Skeletal muscle satellite cell (primary cell): ENCODE data around the gene RALGPS2.

Source experiments
- H3K27me3 ChIP-seq: 2 replicates; pipeline ENCODE4 v1.7.0; 2013; ENCODE audit warnings: low read length; ENCODE audit not compliant: control insufficient read depth, insufficient read depth
- H3K36me3 ChIP-seq: 2 replicates; pipeline ENCODE4 v1.7.0; 2013; ENCODE audit warnings: mild to moderate bottlenecking, control low read depth, low read length; ENCODE audit not compliant: insufficient read depth
- H3K4me1 ChIP-seq: 2 replicates; pipeline ENCODE4 v1.7.0; 2013; ENCODE audit warnings: low read length; ENCODE audit not compliant: control insufficient read depth, insufficient read depth
- H3K4me2 ChIP-seq: 2 replicates; pipeline ENCODE4 v1.7.0; 2013; ENCODE audit warnings: mild to moderate bottlenecking, low read length
- H3K4me3 ChIP-seq: 2 replicates; pipeline ENCODE4 v1.7.0; 2013; ENCODE audit warnings: low read length
- H3K9ac ChIP-seq: 2 replicates; pipeline ENCODE4 v1.7.0; 2013; ENCODE audit warnings: mild to moderate bottlenecking, low read depth, low read length, moderate library complexity
- H3K9me3 ChIP-seq: replicated peaks from 2 replicates; pipeline ENCODE4 v1.7.0; 2013; ENCODE audit warnings: mild to moderate bottlenecking, control low read depth, low read length

The RALGPS2 gene

GRCh38 chr1:178938959-178939317 is 213.9 kb downstream of the RALGPS2 start:
- H3K9me3 ChIP-seq: no peaks in the 10 kb centered on the region
- H3K4me3 ChIP-seq: no peak overlapping the region

GRCh38 chr1:178939338-178940067 is 214.5 kb downstream of the RALGPS2 start:
- Histone ChIP-seq H3K9me3 (no peaks in the 10 kb centered on the region), H3K9ac (no peak overlapping the region), H3K36me3 (no peaks in the 10 kb centered on the region), H3K4me3 (no peak overlapping the region), H3K4me2 (peak overlapping the region; percentile 46), H3K4me1 (peaks cover 30% of the 10 kb centered on the region), H3K27me3 (peaks cover 6% of the 10 kb centered on the region)

More at GRCh38 chr1:178938959-178939317, 213.9 kb downstream of the RALGPS2 start:
- Histone ChIP-seq H3K36me3 (no peaks in the 10 kb centered on the region), H3K4me1 (peaks cover 30% of the 10 kb centered on the region), H3K27me3 (peaks cover 6% of the 10 kb centered on the region), H3K9ac (no peak overlapping the region), H3K4me2 (peak overlapping the region; percentile 46)

DNA sequence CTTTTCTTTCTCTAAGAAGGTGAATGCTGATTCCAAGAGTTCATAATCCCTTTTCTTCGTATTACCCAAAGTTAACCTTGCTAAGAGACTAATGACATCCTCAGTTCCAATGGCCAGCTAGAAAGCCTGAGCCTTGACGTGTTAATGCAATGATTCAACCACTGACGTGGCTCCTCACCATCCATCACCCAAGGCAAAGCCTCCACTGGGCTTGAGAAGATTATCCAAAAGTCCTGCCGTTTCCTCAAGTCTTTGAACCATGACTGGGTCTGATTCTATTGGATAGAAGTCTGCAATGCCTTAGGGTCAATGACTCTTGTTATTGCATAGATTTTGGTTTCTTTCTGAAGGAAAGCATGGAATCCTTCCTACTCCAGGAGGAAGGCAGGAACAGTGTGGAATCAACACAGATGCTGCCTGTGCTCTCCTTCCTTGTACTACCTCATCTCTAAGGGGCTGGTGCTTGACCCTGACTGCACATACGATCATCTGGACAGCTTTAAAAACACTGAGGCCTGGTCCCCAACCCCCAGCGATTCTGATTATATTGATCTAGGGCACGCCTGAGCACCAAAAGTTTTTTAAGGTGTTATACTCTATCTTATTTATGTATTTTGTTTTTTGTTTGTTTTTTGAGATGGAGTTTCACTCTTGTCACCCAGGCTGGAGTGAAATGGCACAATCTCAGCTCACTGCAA is 215.2 kb downstream of the RALGPS2 start:
- Histone ChIP-seq H3K9me3 (no peaks in the 10 kb centered on the region), H3K9ac (no peak overlapping the region), H3K4me1 (peaks cover 30% of the 10 kb centered on the region), H3K4me2 (no peak overlapping the region), H3K4me3 (no peak overlapping the region), H3K27me3 (peaks cover 6% of the 10 kb centered on the region), H3K36me3 (no peaks in the 10 kb centered on the region)

DNA sequence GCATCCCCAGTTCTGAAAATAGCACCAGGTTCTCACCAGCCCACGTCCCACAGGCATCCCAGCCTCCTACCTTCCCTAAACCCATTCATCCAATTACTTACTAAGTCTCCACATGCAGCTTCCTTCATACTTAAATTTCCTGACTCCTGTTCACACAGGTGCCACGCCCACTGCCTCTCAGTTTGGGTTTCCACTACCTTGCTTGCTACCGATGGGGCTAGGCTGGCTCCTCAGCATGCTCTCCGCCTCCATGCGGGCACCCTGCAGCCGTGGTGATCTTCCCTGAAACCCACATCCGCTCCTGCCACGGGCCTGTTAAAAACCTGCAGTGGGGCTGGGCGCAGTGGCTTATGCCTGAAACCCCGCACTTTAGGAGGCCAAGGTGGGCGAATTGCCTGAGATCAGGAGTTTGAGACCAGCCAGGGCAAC is 216.2 kb downstream of the RALGPS2 start:
- H3K36me3 ChIP-seq: no peaks in the 10 kb centered on the region
- H3K4me1 ChIP-seq: peaks cover 30% of the 10 kb centered on the region
- no peak overlapping the region for H3K4me2 ChIP-seq
- no peak overlapping the region for H3K4me3 ChIP-seq
- peaks cover 6% of the 10 kb centered on the region for H3K27me3 ChIP-seq
- no peaks in the 10 kb centered on the region for H3K9me3 ChIP-seq
- H3K9ac ChIP-seq: no peak overlapping the region

- no peak overlapping the region for H3K4me3 ChIP-seq
- H3K27me3 ChIP-seq: peaks cover 6% of the 10 kb centered on the region
- H3K9ac ChIP-seq: no peak overlapping the region
- H3K4me2 ChIP-seq: peak overlapping the region; percentile 71
- peaks cover 30% of the 10 kb centered on the region for H3K4me1 ChIP-seq
- no peaks in the 10 kb centered on the region for H3K36me3 ChIP-seq
- no peaks in the 10 kb centered on the region for H3K9me3 ChIP-seq
Observed at GRCh38 chr1:178941849-178942248, 216.8 kb downstream of the RALGPS2 start.

DNA sequence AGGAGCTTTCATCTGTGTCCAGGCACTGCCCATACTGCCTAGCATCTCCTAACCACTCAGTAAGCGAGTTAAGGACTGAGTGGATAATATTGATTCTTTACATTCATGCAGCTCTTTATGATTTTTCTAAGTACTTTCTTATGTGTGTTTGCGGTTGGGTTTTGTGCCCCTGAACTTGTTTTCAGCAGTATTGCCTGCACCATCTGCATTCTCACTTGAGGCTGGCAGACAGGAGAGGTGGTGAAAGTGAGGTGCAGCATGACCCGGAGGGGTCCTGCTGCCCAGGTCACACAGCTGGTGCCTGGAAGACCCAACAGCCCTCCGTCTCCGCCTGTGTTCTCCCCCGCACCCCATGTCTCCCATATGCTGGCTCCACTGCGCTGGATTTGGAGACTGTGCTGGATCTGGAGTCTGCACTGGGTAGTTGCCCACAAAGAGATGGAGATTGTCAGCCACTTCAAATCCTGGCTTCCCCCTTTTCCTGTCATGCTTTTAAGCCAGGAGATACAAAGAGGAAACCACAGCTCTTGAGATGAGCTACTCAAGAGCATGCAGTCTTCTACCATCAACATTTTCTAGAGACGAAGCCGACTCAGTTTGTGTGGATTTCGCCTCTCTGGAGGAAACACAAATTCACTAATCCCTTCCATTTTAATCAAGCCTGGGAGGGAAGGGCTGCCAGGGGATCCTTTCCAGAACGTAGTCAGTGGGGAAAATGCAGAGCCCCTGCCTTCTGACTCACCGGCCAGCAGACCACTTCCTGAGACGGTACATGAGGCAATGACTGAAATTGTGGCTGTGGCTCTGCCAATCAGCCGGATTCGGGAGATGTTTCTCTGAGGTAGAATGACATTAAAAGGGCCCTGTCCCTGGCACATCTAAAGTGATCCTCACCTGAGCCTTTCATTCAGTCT is 217.5 kb downstream of the RALGPS2 start:
- Histone ChIP-seq H3K9me3 (no peaks in the 10 kb centered on the region), H3K36me3 (no peaks in the 10 kb centered on the region), H3K4me1 (peaks cover 30% of the 10 kb centered on the region), H3K9ac (peak overlapping the region; percentile 7), H3K27me3 (peaks cover 6% of the 10 kb centered on the region), H3K4me2 (peak overlapping the region; percentile 71), H3K4me3 (peak overlapping the region; percentile 52)

GRCh38 chr1:178944729-178945128 is 219.7 kb downstream of the RALGPS2 start:
- Histone ChIP-seq H3K9me3 (no peaks in the 10 kb centered on the region), H3K27me3 (no peaks in the 10 kb centered on the region), H3K4me1 (peaks cover 18% of the 10 kb centered on the region), H3K4me2 (no peak overlapping the region), H3K9ac (no peak overlapping the region), H3K36me3 (no peaks in the 10 kb centered on the region), H3K4me3 (no peak overlapping the region)

DNA sequence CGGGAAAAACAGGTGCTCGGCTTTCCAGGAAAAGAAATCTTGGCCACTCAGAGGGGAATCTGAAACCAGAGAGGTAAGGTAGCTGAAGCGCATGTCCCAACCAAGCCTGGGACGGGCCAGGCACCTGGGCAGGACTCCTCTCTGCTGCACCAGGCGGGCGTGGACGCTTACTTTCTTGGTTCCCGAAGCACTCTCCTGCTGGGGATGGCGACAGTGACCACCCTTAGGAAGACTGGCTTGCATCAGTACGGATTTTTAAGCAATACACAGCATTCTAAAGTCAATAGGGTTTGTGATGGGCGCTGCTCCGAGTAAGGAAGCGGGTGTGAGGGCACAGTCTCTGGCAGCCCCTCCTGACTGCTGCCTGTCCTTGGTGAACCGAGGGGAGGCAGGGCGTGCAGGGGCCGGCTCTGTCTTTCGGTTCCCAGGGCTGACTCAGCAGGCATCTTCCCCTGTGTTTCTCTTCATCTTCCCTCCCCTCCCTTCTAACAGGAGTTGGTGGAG is 220.8 kb downstream of the RALGPS2 start:
- H3K4me3 ChIP-seq: no peak overlapping the region
- H3K9ac ChIP-seq: no peak overlapping the region
- no peaks in the 10 kb centered on the region for H3K27me3 ChIP-seq
- H3K36me3 ChIP-seq: no peaks in the 10 kb centered on the region
- H3K4me1 ChIP-seq: peaks cover 18% of the 10 kb centered on the region
- no peaks in the 10 kb centered on the region for H3K9me3 ChIP-seq
- no peak overlapping the region for H3K4me2 ChIP-seq

GRCh38 chr1:178946416-178946815 is 221.4 kb downstream of the RALGPS2 start:
- no peaks in the 10 kb centered on the region for H3K9me3 ChIP-seq
- peaks cover 18% of the 10 kb centered on the region for H3K4me1 ChIP-seq
- H3K4me2 ChIP-seq: no peak overlapping the region
- no peaks in the 10 kb centered on the region for H3K36me3 ChIP-seq
- H3K9ac ChIP-seq: no peak overlapping the region
- no peak overlapping the region for H3K4me3 ChIP-seq
- H3K27me3 ChIP-seq: no peaks in the 10 kb centered on the region

- no peaks in the 10 kb centered on the region for H3K9me3 ChIP-seq
- peaks cover 13% of the 10 kb centered on the region for H3K4me1 ChIP-seq
- H3K36me3 ChIP-seq: no peaks in the 10 kb centered on the region
- no peak overlapping the region for H3K9ac ChIP-seq
- H3K4me2 ChIP-seq: no peak overlapping the region
- no peaks in the 10 kb centered on the region for H3K27me3 ChIP-seq
- no peak overlapping the region for H3K4me3 ChIP-seq
Observed at GRCh38 chr1:178946855-178947676, 222.0 kb downstream of the RALGPS2 start.
